Tibial nerve (tissue), 4 donors: Measurements from ENCODE around the gene LDLRAP1.

Experiments
- EP300 ChIP-seq, 2 donors: sonication (generic); formaldehyde crosslinking; IDR thresholded peaks; one replicate each; pipeline ENCODE4 v1.6.1; 2017; ENCODE audit warnings: antibody characterized with exemption in 2 of 2, mild to moderate bottlenecking in 1 of 2
- POLR2A ChIP-seq, 2 donors: fragments of 450-650 bp; IDR thresholded peaks; one replicate each; pipeline ENCODE4 v1.6.1; 2017; ENCODE audit warnings: antibody characterized with exemption in 2 of 2, mild to moderate bottlenecking in 2 of 2, moderate library complexity in 2 of 2
- TF ChIP-seq, protein P1 (sequence below), 5 experiments: fragments of 200-600 bp in 3 of 5; fragments of 450-650 bp in 2 of 5; sonication (generic) in 3 of 5; IDR thresholded peaks; one replicate each; pipeline ENCODE4 v1.5.1; 2016 to 2019; ENCODE audit warnings: antibody characterized with exemption in 5 of 5, mild to moderate bottlenecking in 3 of 5, moderate library complexity in 2 of 5

GRCh38 chr1:25548601-25549000, 5.2 kb downstream of the LDLRAP1 start:
- TF ChIP-seq, protein P1, sequence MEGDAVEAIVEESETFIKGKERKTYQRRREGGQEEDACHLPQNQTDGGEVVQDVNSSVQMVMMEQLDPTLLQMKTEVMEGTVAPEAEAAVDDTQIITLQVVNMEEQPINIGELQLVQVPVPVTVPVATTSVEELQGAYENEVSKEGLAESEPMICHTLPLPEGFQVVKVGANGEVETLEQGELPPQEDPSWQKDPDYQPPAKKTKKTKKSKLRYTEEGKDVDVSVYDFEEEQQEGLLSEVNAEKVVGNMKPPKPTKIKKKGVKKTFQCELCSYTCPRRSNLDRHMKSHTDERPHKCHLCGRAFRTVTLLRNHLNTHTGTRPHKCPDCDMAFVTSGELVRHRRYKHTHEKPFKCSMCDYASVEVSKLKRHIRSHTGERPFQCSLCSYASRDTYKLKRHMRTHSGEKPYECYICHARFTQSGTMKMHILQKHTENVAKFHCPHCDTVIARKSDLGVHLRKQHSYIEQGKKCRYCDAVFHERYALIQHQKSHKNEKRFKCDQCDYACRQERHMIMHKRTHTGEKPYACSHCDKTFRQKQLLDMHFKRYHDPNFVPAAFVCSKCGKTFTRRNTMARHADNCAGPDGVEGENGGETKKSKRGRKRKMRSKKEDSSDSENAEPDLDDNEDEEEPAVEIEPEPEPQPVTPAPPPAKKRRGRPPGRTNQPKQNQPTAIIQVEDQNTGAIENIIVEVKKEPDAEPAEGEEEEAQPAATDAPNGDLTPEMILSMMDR (IDR thresholded peaks at IDR 0.05): no peak
- no peak for TF ChIP-seq POLR2A (IDR thresholded peaks at IDR 0.05)
- TF ChIP-seq EP300 (IDR thresholded peaks at IDR 0.05): no peak
